Activated gamma-delta T cell (primary cell): ENCODE data around the gene LHFPL6.

Source experiments
- DNase-seq: peaks from one replicate; lab custom pipeline; 2025; lab: John Stamatoyannopoulos, UW

Gene LHFPL6

DNA sequence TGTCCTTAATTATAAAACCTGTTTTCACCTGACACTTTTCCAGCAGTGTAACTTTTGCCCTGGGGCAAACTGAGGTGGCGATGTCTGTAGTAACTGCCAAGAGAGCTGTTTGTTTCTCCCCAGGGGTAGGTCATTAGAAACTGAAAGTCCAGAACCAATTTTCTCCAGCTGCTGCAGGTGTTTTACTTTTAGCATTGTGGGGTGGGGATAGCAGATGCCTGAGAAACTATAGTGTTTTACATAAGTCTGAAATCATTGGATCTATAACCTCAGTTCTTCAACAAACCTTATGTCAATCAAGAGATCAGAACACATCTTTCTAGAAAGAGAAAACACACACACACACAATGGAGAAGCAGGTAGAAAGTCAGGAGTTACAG is 92.7 kb downstream of the LHFPL6 start:
- no peak for DNase-seq

DNA sequence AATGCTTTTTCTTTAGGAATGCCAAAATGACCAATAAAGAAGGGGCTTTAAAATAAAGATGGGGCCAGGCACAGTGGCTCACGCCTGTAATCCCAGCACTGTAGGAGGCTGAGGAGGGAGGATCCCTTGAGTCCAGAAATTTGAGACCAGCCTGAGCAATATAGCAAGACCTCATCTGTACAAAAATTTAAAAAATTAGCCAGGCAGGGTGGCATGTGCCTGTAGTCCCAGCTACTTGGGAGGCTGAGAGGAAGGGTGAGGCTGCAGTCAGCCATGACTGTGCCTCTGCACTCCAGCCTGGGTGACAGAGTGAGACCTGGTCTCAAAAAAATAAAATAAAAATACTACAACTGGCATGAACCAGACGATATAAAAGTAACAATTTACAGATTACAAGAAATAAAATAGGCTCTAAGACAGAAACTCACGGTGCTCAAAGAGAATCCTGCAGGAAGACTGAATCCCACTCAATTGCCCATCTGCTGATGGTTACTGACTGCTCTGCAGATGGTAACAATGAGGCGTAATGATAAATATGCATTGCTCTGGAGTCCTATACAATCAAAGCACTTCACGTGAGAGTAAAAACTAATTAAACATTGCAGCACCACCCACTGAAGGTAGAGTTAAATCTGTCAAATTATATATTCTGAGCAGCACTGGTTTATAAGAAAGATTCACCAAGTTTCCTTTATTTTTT is 93.2 kb downstream of the LHFPL6 start:
- no peak for DNase-seq

GRCh38 chr13:39506559-39507390 is 96.2 kb downstream of the LHFPL6 start:
- DNase-seq, result no peak

DNA sequence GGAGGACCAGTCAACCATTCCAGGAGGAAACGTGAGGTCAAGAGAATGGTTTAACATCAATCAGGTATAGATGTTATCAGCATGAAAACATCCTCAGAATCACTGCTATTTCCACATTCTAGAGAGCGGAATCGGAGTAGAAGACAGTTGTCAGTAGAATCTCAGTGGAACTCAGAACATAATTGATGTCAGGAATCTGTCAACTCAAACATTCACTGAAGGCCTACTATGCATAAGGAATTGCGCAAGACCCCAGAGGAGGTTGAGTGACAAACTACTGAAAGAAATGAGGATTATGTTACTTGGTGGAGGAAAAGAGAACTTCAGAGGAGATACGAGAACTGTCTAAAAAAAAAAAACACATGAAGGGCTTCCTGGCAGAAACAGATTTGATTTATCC is 97.8 kb downstream of the LHFPL6 start:
- DNase-seq, result no peak

- no peak for DNase-seq
Measured at GRCh38 chr13:39503048-39503447, 99.9 kb downstream of the LHFPL6 start.

GRCh38 chr13:39501702-39502324 is 101.2 kb downstream of the LHFPL6 start:
- DNase-seq, result no peak

- DNase-seq, result no peak
Measured at GRCh38 chr13:39499604-39500003, 103.4 kb downstream of the LHFPL6 start.

DNA sequence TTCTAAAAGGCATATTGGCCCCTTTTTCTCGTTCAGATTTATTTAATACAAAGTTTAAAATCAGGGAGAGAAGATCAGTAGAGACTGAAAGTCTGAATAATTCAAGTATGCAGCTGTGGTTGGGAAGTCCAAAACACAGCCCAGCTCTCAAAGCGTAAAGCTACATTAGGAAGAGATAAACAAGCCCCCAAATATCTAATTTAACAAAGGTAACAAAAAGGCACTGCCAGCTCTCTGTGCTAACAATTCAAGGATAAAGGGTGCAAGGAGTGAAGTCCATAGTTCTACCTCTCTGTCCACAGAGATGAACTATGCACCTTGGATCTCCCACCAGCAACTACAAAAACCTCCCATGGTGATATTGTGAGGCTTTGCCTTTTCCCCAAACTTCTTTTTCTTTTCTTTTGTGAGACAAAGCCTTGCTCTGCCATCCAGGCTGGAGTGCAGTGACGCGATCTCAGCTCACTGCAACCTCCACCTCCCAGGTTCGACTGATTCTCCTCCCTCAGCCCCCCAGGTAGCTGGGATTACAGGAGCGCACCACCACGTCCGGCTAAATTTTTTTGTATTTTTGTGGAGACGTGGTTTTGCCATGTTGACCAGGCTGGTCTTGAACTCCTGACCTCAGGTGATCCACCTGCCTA is 104.4 kb downstream of the LHFPL6 start:
- no peak for DNase-seq

DNA sequence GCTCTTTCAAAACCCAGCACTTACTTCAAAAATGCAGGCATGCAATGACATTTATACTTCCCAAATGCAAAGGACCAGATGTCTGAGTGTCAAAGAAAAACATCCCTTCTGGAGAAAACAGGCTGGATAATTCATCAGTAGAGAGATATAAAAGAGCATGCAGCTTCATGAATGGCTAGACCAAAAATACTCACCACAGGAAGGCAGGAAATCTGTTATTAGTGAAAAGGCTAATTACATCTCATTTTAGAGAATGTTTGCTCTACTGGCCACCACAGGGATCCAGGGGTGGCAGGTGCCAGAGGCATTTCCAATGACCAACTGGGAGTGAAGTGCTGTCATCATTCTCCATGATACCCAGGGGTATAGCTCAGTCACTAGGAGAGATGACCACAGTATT is 106.5 kb downstream of the LHFPL6 start:
- no peak for DNase-seq

DNA sequence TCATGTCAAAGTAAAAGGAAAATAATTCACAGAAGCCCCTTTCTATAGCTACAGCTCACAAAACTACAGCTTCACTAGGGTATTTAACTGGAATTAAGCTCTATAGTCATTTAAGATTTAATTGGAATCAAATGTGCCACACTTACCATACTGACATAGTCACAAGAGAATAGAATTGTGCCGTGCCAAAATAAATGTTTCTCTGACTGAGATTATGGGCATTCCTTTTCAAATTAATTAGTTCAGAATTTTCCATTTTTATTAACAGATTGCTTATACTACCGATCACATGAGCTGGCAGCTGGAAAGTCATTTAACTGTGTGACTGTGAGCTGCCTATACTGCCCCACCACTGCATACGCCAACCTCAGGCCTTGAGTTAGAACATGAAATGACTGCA is 108.4 kb downstream of the LHFPL6 start:
- no peak for DNase-seq

GRCh38 chr13:39494006-39494405 is 109.0 kb downstream of the LHFPL6 start:
- no peak for DNase-seq

- no peak for DNase-seq
Measured at GRCh38 chr13:39490136-39490535, 112.9 kb downstream of the LHFPL6 start.

- DNase-seq, result no peak
Measured at GRCh38 chr13:39486758-39487157, 116.2 kb downstream of the LHFPL6 start.

DNA sequence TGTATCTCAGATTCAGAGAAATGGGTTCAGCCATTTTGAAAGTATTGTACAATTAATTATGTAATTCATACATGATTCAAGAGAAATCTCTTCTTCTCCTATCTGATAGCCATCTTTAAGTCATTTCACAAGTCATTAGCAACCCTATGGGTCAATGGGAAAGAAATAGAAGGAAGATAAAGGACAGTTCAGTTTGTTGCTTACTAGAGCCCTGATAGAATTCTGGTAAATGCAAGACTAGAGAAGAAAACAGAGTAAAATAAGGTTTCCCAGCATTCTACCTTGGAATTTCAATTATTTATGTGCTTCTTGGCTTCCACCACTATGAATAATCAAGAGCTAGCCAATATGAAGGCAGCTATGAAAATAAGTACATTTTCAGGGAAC is 117.7 kb downstream of the LHFPL6 start:
- DNase-seq, result no peak

DNA sequence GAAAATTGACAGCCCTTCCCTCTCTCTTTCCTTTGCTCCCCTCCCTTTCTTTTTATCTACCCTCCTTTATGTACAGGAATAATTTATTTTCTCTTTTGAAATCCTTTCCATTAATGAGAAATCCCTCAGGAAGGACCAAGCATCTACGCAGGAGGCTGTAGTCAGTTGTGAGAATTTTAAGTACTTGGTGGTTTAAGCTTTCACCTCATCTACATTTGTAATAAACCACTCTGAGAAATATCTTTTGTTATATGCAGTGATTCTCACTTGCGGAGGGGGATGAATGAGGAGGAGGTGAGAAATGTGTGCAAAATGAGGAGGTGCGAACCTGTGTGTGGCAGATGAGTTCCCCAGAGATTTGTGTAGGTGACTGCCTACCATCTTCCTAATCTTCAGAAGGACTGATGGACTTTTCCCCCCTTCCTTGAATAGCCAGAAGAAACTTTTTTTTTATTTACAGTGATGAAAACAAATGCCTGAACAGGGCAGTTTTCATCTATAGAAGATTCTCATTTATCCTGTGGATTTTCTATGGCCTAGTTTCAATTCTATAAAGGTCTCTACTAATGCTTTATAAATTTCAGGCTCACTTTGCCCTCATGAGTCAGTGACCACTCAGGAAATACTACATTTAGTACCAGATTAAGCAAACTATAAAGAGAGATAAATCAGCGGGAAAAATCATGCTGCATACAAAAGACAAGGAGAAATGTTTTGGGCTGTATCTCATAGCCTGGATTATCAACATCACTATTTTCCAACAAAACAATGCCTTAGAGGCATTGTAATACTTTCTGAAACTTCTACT is 118.3 kb downstream of the LHFPL6 start:
- DNase-seq, result no peak

DNA sequence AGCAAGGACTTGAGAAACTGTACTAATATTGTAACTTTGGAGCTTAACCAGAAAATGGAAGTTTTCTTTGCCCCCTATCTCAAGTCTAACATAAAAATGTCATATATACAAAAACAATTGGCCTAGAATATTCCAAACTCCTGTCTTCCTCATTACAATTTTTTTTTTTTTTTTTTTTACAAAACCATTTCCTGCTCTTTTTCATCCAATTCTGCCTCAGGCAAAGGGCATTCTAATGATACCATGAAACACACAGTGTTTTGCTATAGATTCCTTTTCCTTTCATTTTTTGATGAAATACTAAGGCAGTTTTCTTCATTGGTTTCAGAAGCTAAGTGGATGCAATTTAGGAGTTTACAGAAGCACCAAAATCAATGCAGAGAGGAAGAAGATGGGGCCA is 119.7 kb downstream of the LHFPL6 start:
- DNase-seq, result no peak

DNA sequence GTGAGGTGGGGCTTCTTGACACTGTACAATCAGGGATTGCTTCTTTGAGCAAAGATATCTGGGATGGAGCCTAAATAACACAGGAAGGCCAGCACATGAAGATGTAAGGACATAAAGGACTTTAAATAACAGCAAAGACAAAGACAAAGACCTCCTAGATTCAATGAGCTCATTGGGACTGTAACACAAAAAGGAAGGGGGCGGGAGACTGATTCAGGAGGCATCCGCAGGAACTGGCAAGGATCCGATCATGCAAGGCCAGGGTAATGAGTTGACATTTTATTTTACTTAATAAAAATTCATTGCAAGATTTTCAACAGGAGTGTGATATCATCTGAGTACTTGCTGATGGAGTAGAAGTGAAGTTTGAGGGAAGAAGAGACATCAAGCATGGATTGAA is 121.5 kb downstream of the LHFPL6 start:
- no peak for DNase-seq

DNA sequence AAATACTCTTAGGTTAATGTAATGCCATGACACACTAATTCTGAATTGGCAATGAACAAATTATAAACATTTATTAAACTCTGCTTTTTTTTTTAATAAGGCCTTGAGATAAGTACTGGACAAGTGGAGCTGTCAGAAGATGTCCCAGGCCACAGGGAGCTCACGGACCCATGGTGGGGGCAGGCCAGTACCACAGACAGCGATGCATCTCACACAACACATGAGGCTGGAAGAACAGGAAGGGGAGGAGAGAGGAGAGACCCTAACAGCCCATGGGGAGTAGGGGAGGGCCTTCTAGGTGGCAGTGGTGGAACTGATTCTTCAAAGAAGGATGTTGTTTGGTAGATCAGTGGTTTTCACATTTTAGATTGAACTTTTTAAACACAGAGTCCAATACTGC is 128.4 kb downstream of the LHFPL6 start:
- DNase-seq, result no peak

DNA sequence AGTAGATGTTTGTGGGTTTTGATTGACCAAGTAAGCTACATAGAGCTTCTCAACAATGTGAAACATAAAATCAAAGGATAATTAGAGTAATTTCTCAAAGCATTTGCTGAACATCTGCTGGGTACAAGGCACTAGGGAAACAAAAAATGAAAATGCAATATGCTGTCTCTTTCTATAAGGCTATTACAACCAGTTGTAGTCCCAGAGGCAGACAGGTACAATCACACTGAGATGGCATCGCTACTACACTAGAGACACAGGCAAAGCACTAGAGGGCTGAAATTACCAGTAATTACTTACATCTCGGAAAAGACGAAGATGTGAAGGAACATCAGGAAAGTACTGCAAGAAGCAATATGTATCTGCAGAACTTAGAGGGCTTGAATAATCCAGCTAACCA is 133.3 kb downstream of the LHFPL6 start:
- DNase-seq, result no peak

DNA sequence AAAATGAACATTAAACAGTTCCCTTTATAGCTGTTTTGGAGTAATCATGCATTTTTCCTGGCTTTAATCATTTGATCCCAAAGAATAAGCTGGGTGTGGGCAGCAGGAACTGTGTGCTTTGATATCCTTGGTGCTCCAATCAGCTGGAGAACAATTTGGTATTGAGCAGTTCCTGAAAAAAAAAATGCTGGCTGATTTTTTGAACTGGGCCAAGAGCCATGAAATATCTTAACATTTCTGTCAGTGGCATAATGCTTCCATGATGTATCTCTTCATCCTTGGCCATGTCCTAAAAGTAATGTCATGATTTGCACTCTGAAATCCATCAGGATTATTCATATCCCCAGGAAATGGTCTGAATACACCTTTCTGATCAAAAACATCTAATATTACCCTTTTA is 134.7 kb downstream of the LHFPL6 start:
- no peak for DNase-seq

DNA sequence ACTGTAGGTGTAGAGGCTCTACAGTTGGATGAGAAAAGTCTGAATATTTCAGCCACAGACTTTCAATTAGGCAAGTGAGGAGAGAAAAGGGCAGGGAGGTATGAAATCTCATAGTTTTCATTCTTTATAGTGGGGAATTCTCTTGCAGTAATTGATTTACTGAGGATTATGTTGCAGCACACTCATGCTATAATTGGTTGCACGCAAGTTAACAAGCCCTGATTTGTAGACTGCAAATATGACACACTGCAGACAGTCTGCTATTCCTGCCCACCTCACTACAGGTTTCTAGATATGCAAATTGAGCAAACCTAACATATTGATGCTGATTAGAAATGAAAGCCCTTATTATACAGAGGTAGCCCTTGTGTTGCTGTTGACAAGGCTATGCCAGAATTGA is 139.4 kb downstream of the LHFPL6 start:
- no peak for DNase-seq

DNA sequence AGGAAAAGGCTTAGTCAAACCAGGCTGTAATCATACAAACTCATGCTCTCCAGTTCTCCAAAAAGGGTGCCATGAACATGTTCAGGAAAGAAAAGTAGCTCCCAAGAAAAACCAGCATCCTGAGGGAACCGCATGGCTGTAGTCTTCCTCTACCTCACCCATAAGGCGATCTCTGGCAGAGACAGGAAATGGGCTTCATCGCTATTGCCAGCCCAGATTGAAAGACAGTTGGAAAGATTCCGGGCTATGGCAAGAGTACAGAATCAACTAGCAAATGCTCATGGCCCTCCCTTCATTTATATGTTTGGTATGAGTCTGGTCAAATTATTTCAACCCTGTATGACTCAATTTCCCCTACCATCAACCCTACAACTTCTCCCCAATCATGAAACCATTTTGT is 140.1 kb downstream of the LHFPL6 start:
- DNase-seq, result no peak
